Lower leg skin (tissue), 3 donors: ENCODE data around the gene POU4F1.

Source experiments
- CTCF ChIP-seq, 3 donors: fragments of 450-650 bp; IDR thresholded peaks; one replicate each; pipeline ENCODE4 v1.5.1; 2016; ENCODE audit warnings: antibody characterized with exemption in 3 of 3, mild to moderate bottlenecking in 3 of 3, moderate library complexity in 2 of 3
- POLR2A ChIP-seq, 2 donors: fragments of 450-650 bp; IDR thresholded peaks; one replicate each; pipeline ENCODE4 v1.6.1; 2016 to 2017; ENCODE audit warnings: antibody characterized with exemption in 2 of 2, mild to moderate bottlenecking in 1 of 2, moderate library complexity in 1 of 2

DNA sequence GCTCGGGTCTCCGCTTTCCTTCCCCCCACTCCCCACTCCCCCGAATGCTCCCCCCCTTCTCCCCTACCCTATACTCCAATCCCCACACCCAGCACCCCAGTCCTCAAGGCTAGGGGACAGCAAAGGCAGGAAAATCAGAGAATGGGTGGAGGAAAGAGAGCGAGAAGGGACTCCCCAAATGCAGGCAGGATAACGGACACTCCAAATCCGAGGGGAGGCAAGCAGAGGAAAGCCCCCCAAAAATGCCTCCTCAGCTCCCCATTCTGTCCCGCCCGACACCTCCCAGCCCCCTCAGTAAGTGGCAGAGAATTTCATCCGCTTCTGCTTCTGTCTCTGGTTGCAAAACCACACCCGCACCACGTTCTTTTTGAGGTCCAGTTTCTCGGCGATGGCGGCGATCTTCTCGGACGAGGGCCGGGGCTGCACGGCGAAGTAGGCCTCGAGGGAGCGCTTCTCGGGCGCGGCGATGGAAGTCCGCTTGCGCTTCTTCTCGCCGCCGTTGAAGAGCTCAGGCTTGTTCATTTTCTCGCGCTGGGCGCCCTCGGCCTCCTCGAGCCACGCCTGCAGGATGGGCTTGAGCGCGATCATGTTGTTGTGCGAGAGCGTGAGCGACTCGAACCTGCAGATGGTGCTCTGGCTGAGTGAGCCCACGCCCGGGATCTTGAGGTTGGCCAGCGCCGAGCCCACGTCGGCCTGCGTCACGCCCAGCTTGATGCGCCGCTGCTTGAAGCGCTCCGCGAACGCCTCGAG, 2.1 kb downstream of the POU4F1 start:
- TF ChIP-seq CTCF (IDR thresholded peaks at IDR 0.05) (no peak), POLR2A (IDR thresholded peaks at IDR 0.05) (no peak)
